Esophagus squamous epithelium (tissue), 4 donors: ENCODE data around the gene SCN3A.

Experiments
- POLR2A ChIP-seq, 4 donors: fragments of 450-650 bp; IDR thresholded peaks; one replicate each; pipeline ENCODE4 v1.6.1; 2017; ENCODE audit warnings: antibody characterized with exemption in 4 of 4, mild to moderate bottlenecking in 4 of 4, moderate library complexity in 3 of 4
- TF ChIP-seq, protein P1 (sequence below), 6 experiments: fragments of 450-650 bp in 4 of 6; fragments of 200-600 bp in 2 of 6; sonication (generic) in 2 of 6; IDR thresholded peaks; one replicate each; pipeline ENCODE4 v1.5.1; 2016 to 2019; ENCODE audit warnings: antibody characterized with exemption in 6 of 6, mild to moderate bottlenecking in 4 of 6, moderate library complexity in 4 of 6

DNA sequence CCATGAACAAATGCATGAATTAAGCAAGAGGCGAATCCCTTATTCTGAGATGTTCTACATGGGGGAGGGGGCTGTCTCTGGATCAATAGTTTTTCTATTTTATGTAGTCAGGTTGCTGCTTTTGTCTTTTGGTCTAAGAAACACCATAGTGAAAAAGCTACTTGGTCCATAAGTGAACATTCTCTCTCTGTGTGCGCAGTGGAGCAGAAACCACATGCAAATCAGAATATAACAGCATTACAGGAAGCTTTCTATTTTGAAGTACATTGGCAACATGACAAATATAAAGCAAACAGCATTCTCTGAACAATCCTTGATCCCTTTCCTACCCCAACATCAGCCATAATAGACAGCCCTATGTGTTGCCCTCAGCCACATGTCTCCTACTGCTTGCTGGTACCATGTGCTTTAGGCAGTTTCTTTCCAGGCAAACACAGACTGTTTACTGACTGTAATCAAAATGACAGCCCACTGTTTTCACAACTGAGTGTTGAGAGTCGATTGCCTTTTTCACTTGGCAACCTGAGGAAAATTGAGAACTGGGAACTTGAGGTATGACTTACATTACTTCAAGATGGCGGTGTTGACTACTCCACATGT, 10.6 kb downstream of the SCN3A start:
- TF ChIP-seq, protein P1, sequence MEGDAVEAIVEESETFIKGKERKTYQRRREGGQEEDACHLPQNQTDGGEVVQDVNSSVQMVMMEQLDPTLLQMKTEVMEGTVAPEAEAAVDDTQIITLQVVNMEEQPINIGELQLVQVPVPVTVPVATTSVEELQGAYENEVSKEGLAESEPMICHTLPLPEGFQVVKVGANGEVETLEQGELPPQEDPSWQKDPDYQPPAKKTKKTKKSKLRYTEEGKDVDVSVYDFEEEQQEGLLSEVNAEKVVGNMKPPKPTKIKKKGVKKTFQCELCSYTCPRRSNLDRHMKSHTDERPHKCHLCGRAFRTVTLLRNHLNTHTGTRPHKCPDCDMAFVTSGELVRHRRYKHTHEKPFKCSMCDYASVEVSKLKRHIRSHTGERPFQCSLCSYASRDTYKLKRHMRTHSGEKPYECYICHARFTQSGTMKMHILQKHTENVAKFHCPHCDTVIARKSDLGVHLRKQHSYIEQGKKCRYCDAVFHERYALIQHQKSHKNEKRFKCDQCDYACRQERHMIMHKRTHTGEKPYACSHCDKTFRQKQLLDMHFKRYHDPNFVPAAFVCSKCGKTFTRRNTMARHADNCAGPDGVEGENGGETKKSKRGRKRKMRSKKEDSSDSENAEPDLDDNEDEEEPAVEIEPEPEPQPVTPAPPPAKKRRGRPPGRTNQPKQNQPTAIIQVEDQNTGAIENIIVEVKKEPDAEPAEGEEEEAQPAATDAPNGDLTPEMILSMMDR (IDR thresholded peaks at IDR 0.05) = no peak
- TF ChIP-seq POLR2A (IDR thresholded peaks at IDR 0.05) = no peak
